ENCODE data around the gene RBM7. TPM values are rescaled to one million over a fixed set of nuclear protein-coding genes. Genes with fewer than 3 reads are reported as not detected.

RBM7 gene
- 40.1 and 42.5 TPM in 2 replicates for total RNA-seq

- intact Hi-C loops (cut with micrococcal nuclease): loop anchor here (1.0 kb wide), 2 partner anchors 39 to 525 kb away; partner anchors contain the start of genes REXO2 and USP28
- peak; percentile 99 for DNase-seq
- H3K27ac Mint-ChIP-seq: peak within 1 kb of the TSS; percentile 99
- H3K9me3 Mint-ChIP-seq: peaks cover 5% of the 10 kb centered on the region
- H3K4me3 Mint-ChIP-seq: peak within 1 kb of the TSS; percentile 92
- H3K36me3 Mint-ChIP-seq (ENCODE audit: low read depth): peaks cover 38% of the 10 kb centered on the region
- peaks cover 2% of the 10 kb centered on the region for H3K27me3 Mint-ChIP-seq
- peaks cover 39% of the 10 kb centered on the region for H3K4me1 Mint-ChIP-seq
Observed at GRCh38 chr11:114400216-114400914, at the start of gene RBM7, which contains the start of gene C11orf71. TSS of gene RBM7 (plus strand) at chr11:114400666. CDS start at chr11:114400672, 6 bp downstream. TSS of gene C11orf71 (minus strand) at chr11:114400511. CDS start at chr11:114400331, 180 bp downstream.

GRCh38 chr11:114353443-114353842 lies 47.0 kb upstream of the RBM7 start:
- DNase-seq: no peak
- intact Hi-C loops (cut with micrococcal nuclease): no loop called here
- Mint-ChIP-seq H3K4me3 (no peak overlapping the region), H3K4me1 (no peaks in the 10 kb centered on the region), H3K36me3 (ENCODE audit: low read depth) (no peaks in the 10 kb centered on the region), H3K27ac (no peak overlapping the region), H3K27me3 (peaks cover 6% of the 10 kb centered on the region), H3K9me3 (no peaks in the 10 kb centered on the region)

GRCh38 chr11:114354076-114354475 lies 46.4 kb upstream of the RBM7 start:
- DNase-seq: no peak
- Mint-ChIP-seq H3K4me1 (no peaks in the 10 kb centered on the region), H3K9me3 (no peaks in the 10 kb centered on the region), H3K27me3 (peaks cover 10% of the 10 kb centered on the region), H3K27ac (no peak overlapping the region), H3K4me3 (no peak overlapping the region), H3K36me3 (ENCODE audit: low read depth) (no peaks in the 10 kb centered on the region)
- intact Hi-C loops (cut with micrococcal nuclease): no loop called here

GRCh38 chr11:114358716-114359115 lies 41.8 kb upstream of the RBM7 start:
- Mint-ChIP-seq H3K27me3 (peaks cover 27% of the 10 kb centered on the region), H3K27ac (no peak overlapping the region), H3K4me3 (no peak overlapping the region), H3K4me1 (no peaks in the 10 kb centered on the region), H3K9me3 (no peaks in the 10 kb centered on the region), H3K36me3 (ENCODE audit: low read depth) (no peaks in the 10 kb centered on the region)
- intact Hi-C loops (cut with micrococcal nuclease): no loop called here
- no peak for DNase-seq

GRCh38 chr11:114359342-114359741 lies 41.1 kb upstream of the RBM7 start:
- H3K36me3 Mint-ChIP-seq (ENCODE audit: low read depth): no peaks in the 10 kb centered on the region
- H3K27ac Mint-ChIP-seq: no peak overlapping the region
- H3K4me3 Mint-ChIP-seq: no peak overlapping the region
- H3K4me1 Mint-ChIP-seq: no peaks in the 10 kb centered on the region
- intact Hi-C loops (cut with micrococcal nuclease): no loop called here
- peaks cover 27% of the 10 kb centered on the region for H3K27me3 Mint-ChIP-seq
- DNase-seq: no peak
- no peaks in the 10 kb centered on the region for H3K9me3 Mint-ChIP-seq

GRCh38 chr11:114362326-114362725 lies 38.1 kb upstream of the RBM7 start:
- intact Hi-C loops (cut with micrococcal nuclease): no loop called here
- Mint-ChIP-seq H3K9me3 (no peaks in the 10 kb centered on the region), H3K4me1 (no peaks in the 10 kb centered on the region), H3K27ac (no peak overlapping the region), H3K4me3 (no peak overlapping the region), H3K36me3 (ENCODE audit: low read depth) (no peaks in the 10 kb centered on the region), H3K27me3 (peaks cover 27% of the 10 kb centered on the region)
- no peak for DNase-seq

GRCh38 chr11:114362958-114363357 lies 37.5 kb upstream of the RBM7 start:
- no peak for DNase-seq
- H3K4me3 Mint-ChIP-seq: no peak overlapping the region

GRCh38 chr11:114366331-114367243 lies 33.9 kb upstream of the RBM7 start:
- Mint-ChIP-seq H3K4me3 (no peak overlapping the region), H3K27ac (no peak overlapping the region), H3K36me3 (ENCODE audit: low read depth) (no peaks in the 10 kb centered on the region), H3K9me3 (no peaks in the 10 kb centered on the region), H3K27me3 (peaks cover 4% of the 10 kb centered on the region), H3K4me1 (no peaks in the 10 kb centered on the region)
- intact Hi-C loops (cut with micrococcal nuclease): no loop called here
- DNase-seq: no peak

More at GRCh38 chr11:114362958-114363357, 37.5 kb upstream of the RBM7 start:
- Mint-ChIP-seq H3K27me3 (peaks cover 22% of the 10 kb centered on the region), H3K36me3 (ENCODE audit: low read depth) (no peaks in the 10 kb centered on the region), H3K27ac (no peak overlapping the region), H3K9me3 (no peaks in the 10 kb centered on the region), H3K4me1 (no peaks in the 10 kb centered on the region)
- intact Hi-C loops (cut with micrococcal nuclease): no loop called here

- no peak for DNase-seq
- no peaks in the 10 kb centered on the region for H3K36me3 Mint-ChIP-seq (ENCODE audit: low read depth)
- intact Hi-C loops (cut with micrococcal nuclease): no loop called here
- H3K27ac Mint-ChIP-seq: no peak overlapping the region
- H3K9me3 Mint-ChIP-seq: no peaks in the 10 kb centered on the region
- no peak overlapping the region for H3K4me3 Mint-ChIP-seq
- no peaks in the 10 kb centered on the region for H3K4me1 Mint-ChIP-seq
- H3K27me3 Mint-ChIP-seq: peaks cover 9% of the 10 kb centered on the region
Observed at GRCh38 chr11:114367244-114367957, 33.1 kb upstream of the RBM7 start.

GRCh38 chr11:114368918-114369680 lies 31.4 kb upstream of the RBM7 start:
- Mint-ChIP-seq H3K27ac (no peak overlapping the region), H3K4me3 (no peak overlapping the region), H3K9me3 (no peaks in the 10 kb centered on the region), H3K36me3 (ENCODE audit: low read depth) (no peaks in the 10 kb centered on the region), H3K4me1 (no peaks in the 10 kb centered on the region), H3K27me3 (peaks cover 12% of the 10 kb centered on the region)
- intact Hi-C loops (cut with micrococcal nuclease): no loop called here
- DNase-seq: no peak

- Mint-ChIP-seq H3K27me3 (peaks cover 17% of the 10 kb centered on the region), H3K4me3 (no peak overlapping the region), H3K36me3 (ENCODE audit: low read depth) (no peaks in the 10 kb centered on the region), H3K27ac (no peak overlapping the region), H3K9me3 (no peaks in the 10 kb centered on the region), H3K4me1 (no peaks in the 10 kb centered on the region)
- DNase-seq: no peak
- intact Hi-C loops (cut with micrococcal nuclease): no loop called here
Observed at GRCh38 chr11:114375052-114375451, 25.4 kb upstream of the RBM7 start.

- H3K9me3 Mint-ChIP-seq: no peaks in the 10 kb centered on the region
- DNase-seq: no peak
- peaks cover 18% of the 10 kb centered on the region for H3K27me3 Mint-ChIP-seq
- H3K4me1 Mint-ChIP-seq: peaks cover 6% of the 10 kb centered on the region
- no peak overlapping the region for H3K4me3 Mint-ChIP-seq
- intact Hi-C loops (cut with micrococcal nuclease): no loop called here
- no peak overlapping the region for H3K27ac Mint-ChIP-seq
- H3K36me3 Mint-ChIP-seq (ENCODE audit: low read depth): no peaks in the 10 kb centered on the region
Observed at GRCh38 chr11:114377612-114378267, 22.7 kb upstream of the RBM7 start.

Data from activated CD4-positive, alpha-beta T cell treated with anti-CD3 and anti-CD28 coated beads, Interleukin-2, amount 10 ng/mL, durations not matched to agents 24 days and 14 days (primary cell).